GM19025 (cell line): ENCODE data around the gene DIP2C.
"Not testable (repeated sequence)": the region's sequence is repeated elsewhere in the genome, so short reads cannot be mapped to it uniquely, and the experiment has no call there.

ENCODE experiments used
- ATAC-seq: cut with Tn5 transposase; IDR thresholded peaks from one replicate; pipeline ENCODE4 v1.9.1; 2021; ENCODE audit warnings: mild to moderate bottlenecking, low read depth, moderate library complexity; ENCODE audit not compliant: unreplicated experiment

Gene DIP2C

DNA sequence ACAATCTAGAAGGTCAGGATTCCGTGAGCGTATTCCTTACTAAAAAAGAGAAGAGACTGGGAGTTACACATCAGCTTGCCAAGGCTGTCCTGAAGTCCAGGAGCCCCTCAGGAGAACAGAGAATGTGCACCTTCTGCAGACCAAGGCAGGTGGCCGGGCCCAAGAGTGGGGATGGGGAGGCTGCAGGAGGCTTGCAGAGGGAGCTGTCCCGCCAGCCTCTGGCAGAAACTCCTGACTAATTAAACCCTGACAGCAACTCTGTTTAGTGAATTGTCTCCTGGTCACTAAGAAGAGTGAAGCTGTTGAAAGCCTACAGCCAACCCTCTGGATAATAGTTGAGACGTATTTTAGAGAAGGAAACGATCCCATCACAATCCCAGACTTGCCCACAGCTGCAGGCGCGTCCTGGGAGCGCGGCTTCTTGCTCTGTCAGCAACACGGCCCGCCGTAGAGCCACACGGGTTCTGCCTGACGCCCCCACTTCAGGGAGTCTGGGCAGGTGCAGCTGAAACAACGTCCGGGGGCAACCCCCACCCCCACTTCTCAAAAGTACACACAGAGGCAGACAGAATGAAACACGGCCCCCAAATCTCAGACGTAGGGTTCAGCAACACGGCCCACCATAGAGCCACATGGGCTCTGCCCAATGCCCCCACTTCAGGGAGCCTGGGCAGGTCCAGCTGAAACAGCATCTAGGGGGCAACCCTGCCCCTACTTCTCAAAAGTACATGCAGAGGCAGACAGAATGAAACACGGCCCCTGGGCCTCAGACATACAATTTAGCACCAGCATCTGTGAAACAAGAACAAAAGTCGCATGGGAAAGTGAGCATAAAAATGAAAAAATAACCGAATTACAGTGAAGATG lies 45.2 kb downstream of the DIP2C start:
- no peak for ATAC-seq

DNA sequence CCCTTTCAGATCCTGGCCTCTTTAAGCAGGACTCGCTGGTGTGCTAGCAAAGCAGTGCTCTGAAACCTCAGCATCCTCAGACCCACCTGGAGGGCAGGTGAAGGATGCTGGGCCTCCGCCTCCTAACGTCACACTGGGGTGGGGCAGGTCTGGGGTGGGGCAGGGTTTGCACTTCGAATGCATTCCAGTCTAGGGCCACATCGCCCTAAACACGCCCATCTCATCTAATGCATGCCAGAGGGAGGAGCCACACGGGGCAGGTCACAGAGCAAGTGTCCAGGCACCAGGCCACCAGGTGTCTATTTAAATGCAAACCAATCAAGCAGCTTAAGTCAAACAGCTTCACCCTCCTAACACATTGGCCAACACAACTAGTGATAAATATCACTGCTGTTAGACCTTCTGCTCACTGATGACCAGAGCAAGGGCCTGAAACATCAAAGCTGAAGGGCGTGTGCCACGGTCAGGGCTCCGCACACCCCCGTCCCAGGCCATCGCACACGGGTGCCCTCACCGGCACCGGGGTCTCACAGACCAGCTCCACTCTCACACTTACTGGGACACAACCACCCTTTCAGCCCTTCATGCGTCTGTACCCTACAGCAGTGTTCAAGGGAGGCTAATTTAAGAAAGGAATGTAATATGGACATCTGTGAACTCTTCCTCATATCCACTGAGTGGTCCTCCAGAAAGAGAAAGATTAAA lies 47.1 kb downstream of the DIP2C start:
- no peak for ATAC-seq

DNA sequence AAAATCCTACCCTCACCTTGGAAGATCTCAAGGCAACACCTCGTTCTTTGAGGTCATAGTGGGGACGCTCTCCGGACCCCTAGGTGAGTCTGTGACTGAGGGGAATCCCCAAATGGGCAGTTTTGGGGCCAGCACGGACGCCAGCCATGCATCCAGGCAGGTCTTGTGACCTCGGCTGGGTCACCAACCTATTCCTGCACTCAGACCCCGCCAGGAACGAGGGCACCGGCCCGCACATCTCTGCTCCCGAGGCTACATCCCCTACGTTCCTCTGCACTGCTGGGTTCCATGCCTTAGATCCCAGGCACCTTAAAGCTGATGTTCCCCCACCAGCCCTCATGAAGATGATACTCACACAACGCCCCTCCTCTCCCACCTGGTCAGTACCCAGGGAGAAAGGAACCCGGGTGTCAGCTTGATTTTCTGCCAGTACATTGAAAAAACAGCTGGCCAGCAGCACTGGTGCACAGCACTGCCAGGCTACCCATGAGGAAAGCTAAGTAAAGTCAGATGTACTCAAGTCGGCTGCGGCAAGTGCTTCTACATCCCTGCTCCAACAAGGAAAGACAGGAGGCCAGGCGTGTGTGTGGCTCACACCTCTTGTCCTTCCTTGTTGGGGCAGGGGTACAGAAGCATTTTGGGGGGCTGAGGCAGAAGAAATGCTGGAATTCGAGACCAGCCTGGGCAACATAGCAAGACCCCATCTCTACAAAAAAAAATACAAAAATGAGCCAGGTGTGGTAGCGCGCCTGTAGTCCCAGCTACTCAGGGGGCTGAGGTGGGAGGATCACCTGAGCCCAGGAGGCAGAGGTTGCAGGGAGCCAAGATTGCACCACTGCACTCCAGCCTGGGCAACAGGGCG lies 48.1 kb downstream of the DIP2C start:
- no peak for ATAC-seq

DNA sequence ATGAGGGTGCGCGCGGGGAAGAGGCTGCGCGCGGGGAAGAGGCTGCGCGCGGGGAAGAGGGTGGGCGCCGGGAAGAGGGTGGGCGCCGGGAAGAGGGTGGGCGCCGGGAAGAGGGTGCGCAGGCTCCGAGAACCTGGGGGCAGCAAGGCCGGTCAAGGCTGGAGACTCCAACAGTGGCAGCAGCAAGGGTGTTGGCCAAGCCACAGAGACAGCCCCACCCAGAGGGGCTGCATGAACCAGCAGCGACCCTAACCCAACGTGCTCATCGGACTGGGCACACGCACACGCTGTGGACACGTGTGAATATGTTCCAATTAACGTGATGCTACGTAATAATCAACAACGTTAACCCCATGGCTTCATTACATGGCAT lies 48.8 kb downstream of the DIP2C start:
- no peak for ATAC-seq

DNA sequence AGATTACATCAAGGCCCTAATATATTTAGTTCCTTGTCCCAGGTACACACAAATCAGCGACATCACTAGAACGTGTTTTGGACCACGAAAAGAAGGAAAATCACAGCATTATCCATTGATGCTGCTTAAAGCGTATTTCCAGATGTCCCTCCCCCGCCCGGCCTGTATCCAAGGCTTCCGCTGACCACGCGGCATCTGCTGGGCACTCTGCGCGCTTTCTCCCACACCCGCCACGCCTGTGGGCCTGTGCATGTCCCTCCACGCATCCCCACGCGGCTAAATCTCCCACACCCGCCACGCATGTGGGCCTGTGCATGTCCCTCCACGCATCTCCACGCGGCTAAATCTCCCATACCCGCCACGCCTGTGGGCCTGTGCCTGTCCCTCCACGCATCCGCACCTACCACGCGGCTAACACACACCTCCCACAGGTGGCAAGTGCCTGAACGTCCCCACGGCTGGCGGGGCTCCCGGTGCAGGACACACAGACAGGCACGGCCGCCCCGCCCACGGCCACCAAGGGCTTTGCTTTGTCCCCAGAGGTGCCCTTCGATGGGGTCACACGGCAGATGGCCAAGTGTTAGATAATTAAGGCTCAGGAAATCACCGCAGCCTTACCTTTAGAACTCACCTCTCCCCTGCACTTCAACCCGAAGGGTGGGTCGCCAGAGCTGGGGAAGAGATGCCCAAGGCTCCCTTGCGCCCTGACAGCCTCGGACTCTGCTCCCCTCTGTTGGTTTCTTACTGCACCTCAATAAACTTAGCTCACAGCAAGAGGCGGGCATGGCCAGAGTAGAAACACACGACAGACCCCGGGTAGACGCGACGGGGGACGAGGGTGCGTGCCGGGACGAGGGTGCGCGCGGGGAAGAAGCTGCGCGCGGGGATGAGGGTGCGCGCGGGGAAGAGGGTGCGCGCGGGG lies 49.5 kb downstream of the DIP2C start:
- no peak for ATAC-seq

DNA sequence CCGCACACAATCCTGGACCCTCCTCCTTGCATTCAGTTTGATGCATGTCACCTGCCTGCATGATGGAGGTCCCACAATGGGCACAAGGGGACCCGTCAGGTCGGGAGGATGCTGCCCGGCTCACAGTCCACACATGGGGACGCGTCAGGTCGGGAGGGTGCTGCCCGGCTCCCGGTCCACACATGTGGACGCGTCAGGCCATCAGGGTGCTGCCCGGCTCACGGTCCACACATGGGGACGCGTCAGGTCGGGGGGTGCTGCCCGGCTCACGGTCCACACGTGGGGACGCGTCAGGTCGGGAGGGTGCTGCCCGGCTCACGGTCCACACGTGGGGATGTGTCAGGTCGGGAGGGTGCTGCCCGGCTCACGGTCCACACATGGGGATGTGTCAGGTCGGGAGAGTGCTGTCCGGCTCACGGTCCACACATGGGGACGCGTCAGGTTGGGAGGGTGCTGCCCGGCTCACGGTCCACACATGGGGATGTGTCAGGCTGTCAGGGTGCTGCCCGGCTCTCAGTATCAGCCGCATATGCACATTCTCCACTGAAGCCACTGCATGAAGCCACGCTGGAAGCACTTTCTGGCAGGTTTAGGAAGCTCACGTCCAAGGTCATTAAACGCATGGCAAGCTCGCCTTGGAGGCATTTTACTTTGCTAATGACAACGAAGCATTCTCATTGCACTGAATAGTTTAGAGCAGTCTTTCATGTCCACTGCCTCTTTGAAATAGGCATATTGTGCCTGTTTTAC lies 50.3 kb downstream of the DIP2C start:
- ATAC-seq: no peak

DNA sequence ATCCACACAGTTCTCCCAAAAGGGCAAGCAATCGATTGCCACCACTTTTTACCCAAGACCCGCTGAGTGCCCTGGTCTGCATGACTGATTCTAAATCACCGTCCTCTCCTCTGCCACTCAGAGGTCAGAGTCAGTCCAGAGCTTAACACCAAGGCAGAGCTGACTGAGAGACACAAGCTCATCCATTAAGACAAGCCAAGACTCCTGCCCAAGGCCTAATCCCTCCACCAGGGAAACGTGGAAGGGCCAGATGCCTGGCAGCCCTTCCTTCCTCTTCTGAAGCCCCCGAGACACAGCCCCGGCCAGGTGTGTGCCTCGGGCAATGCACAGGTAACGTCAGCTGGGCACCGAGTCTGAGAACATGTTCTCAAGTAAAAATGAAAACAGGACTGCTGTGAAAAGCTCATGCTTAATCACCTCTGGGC lies 51.7 kb downstream of the DIP2C start:
- no peak for ATAC-seq

DNA sequence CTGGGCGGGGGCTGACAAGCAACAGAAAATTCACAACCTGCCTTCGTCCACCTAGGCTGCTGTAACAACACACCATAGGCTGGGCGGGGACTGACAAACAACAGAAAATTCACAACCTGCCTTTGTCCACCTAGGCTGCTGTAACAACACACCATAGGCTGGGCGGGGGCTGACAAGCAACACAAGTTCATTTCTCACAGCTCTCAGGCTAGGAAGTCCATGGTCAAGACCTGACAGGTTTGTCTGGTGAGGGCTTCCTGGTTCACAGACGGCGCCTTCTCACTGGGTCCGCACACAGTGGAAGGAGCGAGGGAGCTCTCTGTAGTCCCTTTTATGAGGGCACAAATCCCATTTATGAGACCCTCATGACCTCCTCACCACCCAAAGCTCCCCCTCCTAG lies 52.2 kb downstream of the DIP2C start:
- no peak for ATAC-seq

DNA sequence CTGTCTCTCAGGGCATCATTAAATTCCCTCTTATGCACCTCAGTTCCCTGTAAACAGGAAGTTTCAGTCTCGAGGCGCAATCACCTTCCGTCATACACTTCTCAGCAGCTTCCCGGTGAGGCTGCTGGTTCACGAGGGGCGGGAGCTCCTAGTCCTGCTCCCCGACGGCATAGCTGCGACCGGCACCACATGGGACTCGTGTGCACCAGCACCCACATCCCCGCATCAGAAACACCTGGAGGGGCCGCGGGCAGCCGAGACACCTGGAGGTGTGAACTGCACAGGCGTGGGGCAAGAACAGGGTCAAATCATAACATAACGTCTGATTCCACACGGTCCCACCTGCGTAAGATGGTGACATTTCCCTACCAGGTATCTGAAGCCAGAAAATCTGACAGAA lies 52.7 kb downstream of the DIP2C start:
- ATAC-seq: no peak

DNA sequence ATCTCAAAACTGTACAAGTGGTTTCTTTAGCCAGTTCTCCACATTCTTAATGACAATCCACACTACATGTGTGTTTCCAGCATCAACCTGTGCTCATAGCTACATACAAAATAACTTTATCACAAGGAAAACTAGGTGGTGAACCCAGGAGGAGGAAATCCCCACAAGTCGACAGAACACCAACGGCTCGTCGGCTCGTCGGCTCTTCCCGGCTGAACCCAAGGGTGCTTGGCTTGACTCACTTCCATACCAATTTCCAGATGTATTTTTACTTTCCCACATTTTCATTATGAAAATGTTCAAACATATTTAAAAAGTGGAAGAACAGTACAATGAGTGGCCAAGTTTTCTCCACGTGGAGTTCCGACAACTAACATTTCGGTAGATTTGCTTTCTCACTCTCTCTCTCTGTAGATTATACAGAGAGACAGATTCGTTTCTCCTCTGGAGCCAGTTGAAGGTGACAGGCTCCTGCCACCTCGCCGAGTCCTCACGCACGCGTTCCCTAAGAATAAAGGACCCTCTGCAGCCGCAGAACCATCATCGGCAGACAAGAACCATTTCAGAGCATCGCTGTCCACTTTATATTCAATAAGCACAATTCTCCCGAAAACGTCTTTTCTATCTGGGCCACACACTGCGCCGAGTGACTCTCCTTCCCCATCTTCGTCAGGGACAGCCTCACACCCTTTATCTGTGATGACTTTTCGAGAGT lies 53.3 kb downstream of the DIP2C start:
- no peak for ATAC-seq

DNA sequence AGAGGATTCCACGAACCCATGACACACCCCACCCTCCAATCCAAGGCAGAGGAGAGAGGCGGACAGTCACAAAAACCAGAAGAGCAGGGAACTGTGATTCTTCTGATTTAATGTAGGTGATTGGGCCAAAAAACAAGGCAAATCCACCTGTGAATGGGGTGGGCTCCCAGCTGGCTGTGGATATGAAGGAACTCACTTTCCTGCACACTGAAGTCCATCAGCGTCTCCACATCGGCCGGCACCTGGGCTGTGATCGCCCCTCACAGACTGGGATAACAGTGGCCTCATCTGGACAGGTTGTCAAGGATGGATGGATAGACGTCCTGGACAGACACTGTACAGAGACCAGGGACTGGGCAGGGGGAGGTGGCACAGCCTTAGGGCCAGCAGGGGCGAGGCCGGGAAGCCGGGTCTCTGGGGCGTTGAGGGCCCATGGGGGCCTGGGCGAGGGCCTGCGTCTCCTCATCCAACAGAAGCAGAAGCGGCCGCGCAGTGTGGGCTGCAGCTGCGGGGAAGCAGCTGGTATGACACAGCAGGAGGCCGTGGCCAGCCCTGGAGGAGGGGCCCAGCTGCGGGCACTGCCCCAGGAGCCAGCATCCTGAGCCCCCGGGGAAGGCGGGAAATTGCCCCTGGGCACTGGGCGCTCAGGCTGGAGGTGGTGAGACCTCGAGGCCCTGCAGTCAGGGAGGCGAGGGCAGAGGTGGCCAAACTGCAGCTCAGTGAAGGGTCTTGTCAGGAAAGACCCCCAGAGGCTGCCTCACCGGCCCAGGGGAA lies 54.2 kb downstream of the DIP2C start:
- no peak for ATAC-seq

DNA sequence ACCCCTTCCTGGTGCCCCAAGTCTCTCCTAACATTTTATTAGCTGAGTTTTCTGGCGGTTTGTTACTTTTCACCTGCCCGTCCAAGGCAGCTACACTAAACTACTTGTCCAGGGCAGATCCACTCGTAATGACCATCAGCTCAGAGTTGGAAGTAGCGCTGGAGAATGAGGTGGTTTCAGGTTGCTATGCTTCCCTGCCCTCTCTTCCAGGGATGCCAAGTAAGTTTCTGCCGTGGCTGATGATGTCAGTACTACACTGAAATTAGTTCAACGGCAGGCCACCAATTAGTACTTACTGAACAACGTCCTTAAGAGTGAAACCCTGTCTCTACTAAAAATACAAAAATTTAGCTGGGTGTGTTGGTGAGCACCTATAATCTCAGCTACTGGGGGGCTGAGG lies 55.2 kb downstream of the DIP2C start:
- ATAC-seq: no peak

DNA sequence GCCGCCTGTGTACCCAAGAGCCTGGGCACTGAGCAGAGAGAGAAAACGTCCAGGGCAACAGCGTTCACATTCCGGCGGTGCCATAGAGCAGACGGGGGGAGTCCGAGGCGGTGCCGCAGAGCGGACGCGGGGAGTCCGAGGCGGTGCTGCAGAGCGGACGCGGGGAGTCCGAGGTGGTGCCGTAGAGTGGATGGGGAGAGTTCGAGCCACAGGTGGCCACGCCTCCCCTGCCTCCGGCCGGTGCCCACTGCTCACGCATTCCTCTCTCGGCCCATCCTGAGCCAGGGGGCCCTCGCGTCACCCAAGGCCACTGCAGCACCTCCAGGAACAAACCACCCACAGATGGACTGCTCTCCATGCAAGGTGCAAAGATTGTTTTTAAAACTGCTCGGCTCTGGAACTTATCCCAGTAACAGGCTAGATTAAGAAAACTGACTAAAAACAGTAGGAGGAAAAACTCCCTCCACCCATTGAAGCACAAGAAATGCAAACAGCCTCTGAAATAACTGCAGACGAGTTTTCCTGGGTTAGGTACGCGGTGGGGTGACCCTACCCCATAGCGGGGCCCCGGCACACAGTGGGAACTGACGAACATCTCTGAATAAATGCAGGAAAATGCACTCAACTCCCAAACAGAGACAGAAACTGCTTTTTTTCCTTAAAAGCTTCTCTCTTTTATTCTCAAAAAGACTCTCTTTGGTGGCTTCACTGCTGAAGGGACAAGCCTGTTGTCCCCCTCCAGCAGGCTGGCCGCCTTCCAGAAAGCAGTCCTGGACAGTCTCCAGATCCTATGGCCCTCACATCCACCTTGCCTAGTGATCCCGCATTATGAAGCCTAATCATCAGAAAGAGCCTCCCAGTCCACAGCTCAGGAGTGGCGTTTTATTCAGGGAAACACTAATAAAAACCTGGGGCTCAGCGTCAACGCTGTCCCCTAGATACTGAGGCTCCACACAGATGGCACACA lies 55.9 kb downstream of the DIP2C start:
- ATAC-seq: no peak

DNA sequence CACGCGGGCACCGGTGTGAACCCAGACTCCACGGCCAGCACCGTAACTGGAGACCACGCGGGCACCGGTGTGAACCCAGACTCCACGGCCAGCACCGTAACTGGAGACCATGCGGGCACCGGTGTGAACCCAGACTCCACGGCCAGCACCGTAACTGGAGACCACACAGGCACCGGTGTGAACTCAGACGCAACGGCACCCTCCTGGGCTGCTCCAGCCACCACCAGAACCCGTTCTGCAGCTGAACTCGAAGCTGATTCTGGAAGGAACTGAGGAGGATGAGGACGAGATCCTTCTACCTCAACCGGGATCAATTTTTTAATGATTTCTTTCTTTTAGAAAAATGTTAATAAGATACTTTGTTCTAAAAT lies 56.7 kb downstream of the DIP2C start:
- not testable (repeated sequence) for ATAC-seq

DNA sequence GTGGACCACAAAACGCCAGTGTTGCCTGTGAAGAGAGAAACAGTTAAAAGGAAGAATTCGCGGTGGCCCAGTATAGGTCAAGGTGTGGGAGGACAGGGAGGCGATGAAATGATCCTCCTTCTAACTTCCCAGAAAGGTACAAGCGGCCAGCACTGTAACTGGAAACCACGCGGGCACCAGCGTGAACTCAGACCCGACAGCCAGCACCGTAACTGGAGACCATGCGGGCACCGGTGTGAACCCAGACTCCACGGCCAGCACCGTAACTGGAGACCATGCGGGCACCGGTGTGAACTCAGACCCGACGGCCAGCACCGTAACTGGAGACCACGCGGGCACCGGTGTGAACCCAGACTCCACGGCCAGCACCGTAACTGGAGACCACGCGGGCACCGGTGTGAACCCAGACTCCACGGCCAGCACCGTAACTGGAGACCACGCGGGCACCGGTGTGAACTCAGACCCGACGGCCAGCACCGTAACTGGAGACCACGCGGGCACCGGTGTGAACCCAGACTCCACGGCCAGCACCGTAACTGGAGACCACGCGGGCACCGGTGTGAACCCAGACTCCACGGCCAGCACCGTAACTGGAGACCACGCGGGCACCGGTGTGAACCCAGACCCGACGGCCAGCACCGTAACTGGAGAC lies 57.2 kb downstream of the DIP2C start:
- ATAC-seq: not testable (repeated sequence)

DNA sequence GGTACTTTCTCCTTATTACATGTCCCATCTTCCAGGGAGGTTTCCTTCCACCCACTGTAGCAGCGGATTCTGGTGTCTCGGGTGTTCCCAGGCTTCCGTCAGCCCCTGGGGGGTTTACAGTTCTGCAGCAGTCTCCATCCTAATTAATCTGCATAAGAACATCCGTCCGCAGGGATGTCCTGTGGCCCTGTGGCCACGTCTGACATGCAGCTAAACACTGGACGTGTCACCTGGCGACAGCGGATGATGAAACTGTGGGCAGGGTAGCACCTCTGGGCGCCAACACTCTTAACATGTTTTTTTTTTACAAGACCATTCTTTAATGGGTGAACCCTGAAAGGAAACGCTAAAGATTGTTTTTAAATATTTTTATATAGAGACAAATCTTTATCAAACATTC lies 58.2 kb downstream of the DIP2C start:
- ATAC-seq: no peak
